ENCODE data around the gene TLCD1. TPM values are rescaled to one million over a fixed set of nuclear protein-coding genes. Genes with fewer than 3 reads are reported as not detected.
"Not testable (repeated sequence)": the region's sequence is repeated elsewhere in the genome, so short reads cannot be mapped to it uniquely, and the experiment has no call there.

The TLCD1 gene
- total RNA-seq, 1 experiment from 2014 or later, result 7.1 TPM

DNA sequence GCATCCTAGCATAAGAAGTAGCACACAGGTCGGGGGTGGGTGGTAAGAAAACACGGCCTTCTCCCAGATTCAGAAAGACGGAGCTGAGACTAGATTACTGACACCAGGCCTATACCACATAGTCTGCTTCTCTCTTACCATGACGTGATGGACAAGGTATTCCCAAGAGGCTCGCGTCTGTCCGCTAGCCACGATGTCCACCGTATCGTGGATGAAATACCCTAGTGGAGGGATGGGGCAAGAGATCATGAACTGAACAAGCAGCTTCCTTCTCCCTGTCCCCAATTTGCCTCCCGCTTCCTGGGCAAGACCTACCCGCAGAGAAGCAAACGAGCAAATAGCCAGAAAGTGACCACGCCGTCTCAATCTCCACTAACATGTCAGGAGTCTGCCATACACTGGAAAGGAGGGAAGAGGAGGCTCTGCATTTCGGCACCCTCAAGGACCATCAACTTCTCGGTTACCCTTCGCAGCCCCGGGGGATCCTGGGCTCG lies 820 bp downstream of the TLCD1 start:
- peaks cover 34% of the 10 kb centered on the region for H3K79me2 ChIP-seq (ENCODE audit: low read length)
- H3K27me3 ChIP-seq (ENCODE audit: low read length), result no peaks in the 10 kb centered on the region
- peak overlapping the region; percentile 96 for H3K4me2 ChIP-seq (ENCODE audit: low read length)
- BruUV-seq (replicated peaks), result TSS peak; percentile 30
- TF ChIP-seq EZH2 (IDR thresholded peaks at IDR 0.05; ENCODE audit: low read length, unreplicated experiment) (no peak), EZH2phosphoT487 (IDR thresholded peaks at IDR 0.05; ENCODE audit: borderline replicate concordance, low read length) (no peak)
- TF ChIP-seq, protein P1, sequence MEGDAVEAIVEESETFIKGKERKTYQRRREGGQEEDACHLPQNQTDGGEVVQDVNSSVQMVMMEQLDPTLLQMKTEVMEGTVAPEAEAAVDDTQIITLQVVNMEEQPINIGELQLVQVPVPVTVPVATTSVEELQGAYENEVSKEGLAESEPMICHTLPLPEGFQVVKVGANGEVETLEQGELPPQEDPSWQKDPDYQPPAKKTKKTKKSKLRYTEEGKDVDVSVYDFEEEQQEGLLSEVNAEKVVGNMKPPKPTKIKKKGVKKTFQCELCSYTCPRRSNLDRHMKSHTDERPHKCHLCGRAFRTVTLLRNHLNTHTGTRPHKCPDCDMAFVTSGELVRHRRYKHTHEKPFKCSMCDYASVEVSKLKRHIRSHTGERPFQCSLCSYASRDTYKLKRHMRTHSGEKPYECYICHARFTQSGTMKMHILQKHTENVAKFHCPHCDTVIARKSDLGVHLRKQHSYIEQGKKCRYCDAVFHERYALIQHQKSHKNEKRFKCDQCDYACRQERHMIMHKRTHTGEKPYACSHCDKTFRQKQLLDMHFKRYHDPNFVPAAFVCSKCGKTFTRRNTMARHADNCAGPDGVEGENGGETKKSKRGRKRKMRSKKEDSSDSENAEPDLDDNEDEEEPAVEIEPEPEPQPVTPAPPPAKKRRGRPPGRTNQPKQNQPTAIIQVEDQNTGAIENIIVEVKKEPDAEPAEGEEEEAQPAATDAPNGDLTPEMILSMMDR (conservative IDR thresholded peaks at IDR 0.05; ENCODE audit: low read depth, low read length), result no peak
- H3K4me1 ChIP-seq (ENCODE audit: insufficient read depth, low read length), result peaks cover 37% of the 10 kb centered on the region
- peaks cover 12% of the 10 kb centered on the region for H3F3A ChIP-seq (ENCODE audit: low read length, unreplicated experiment)
- H3K9me2 ChIP-seq (replicated peaks; ENCODE audit: low read length), result no peaks in the 10 kb centered on the region
- H3K9ac ChIP-seq (ENCODE audit: low read length), result peak overlapping the region; percentile 94
- ATAC-seq (no peak; the same call in 1 of the 2 replicates), DNase-seq (peak; percentile 30)
- CTCF ChIA-PET, result interaction anchor here (4.0 kb wide), 1 partner anchor 25 kb away, joined by 55 read pairs; no protein-coding TSS in a partner anchor
- no peak overlapping the region for H2AFZ ChIP-seq (ENCODE audit: low read length)
- POLR2A ChIA-PET (ENCODE audit: unreplicated experiment), result no interaction called here
- H4K20me1 ChIP-seq (ENCODE audit: low read length), result peaks cover 32% of the 10 kb centered on the region
- intact Hi-C loops (cut with micrococcal nuclease), result loop anchor here (10.0 kb wide), 1 partner anchor 180 kb away; the partner anchor contains the start of gene DHRS13
- H3K36me3 ChIP-seq (ENCODE audit: low read depth, low read length), result peaks cover 42% of the 10 kb centered on the region
- peak overlapping the region; percentile 74 for H3K27ac ChIP-seq (ENCODE audit: low read length)
- H3K4me3 ChIP-seq (ENCODE audit: low read length), result peak overlapping the region; percentile 60
- no peaks in the 10 kb centered on the region for H3K9me3 ChIP-seq (ENCODE audit: low read length)

DNA sequence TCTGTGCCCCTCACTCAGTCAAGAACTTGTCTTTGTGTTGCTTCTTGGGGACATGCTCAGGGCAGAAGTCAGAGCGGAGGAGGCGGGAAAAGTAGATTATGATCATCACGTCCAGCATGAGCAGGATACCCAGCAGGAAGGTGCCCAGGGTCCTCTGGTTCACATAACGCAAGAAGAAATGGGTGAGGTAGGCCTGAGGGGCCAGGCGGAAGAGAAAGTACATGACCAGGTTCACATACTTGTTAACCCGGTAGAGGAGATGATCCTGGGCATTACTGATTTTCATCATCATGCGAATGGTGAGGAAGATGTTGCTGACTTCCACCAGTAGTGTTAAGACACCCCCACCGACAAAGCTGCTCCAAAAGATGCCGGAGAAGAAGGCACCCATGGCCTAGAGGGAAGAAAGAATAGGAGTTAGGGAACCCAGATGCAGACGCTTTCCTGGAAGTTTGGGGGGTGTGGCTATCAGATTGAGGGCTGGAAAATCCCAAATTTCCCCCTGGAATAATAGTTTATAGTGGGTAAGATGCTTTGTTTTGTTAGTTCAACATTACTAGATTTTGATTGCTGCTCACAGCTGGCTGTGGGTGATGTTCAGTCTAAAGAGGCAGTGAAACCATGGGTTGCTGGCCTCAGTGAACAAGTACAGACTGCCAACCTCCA lies 1.4 kb downstream of the TLCD1 start:
- ChIA-PET CTCF (no interaction called here), POLR2A (ENCODE audit: unreplicated experiment) (no interaction called here)
- Histone ChIP-seq H3K9me3 (ENCODE audit: low read length) (no peaks in the 10 kb centered on the region), H3K79me2 (ENCODE audit: low read length) (peaks cover 38% of the 10 kb centered on the region), H3K9me2 (replicated peaks; ENCODE audit: low read length) (no peaks in the 10 kb centered on the region), H3F3A (ENCODE audit: low read length, unreplicated experiment) (peaks cover 12% of the 10 kb centered on the region), H3K4me3 (ENCODE audit: low read length) (peak overlapping the region; percentile 60), H3K36me3 (ENCODE audit: low read depth, low read length) (peaks cover 43% of the 10 kb centered on the region), H3K27ac (ENCODE audit: low read length) (no peak overlapping the region; the same call in 1 of the 2 replicates), H3K27me3 (ENCODE audit: low read length) (no peaks in the 10 kb centered on the region), H3K9ac (ENCODE audit: low read length) (no peak overlapping the region), H3K4me1 (ENCODE audit: insufficient read depth, low read length) (peaks cover 35% of the 10 kb centered on the region), H3K4me2 (ENCODE audit: low read length) (peak overlapping the region; percentile 96), H2AFZ (ENCODE audit: low read length) (no peak overlapping the region), H4K20me1 (ENCODE audit: low read length) (peaks cover 32% of the 10 kb centered on the region)
- DNase-seq (no peak), ATAC-seq (no peak)
- intact Hi-C loops (cut with micrococcal nuclease), result loop anchor here (10.0 kb wide), 1 partner anchor 180 kb away; the partner anchor contains the start of gene DHRS13
- BruUV-seq (replicated peaks), result no TSS peak
- TF ChIP-seq, protein P1 (conservative IDR thresholded peaks at IDR 0.05; ENCODE audit: low read depth, low read length), result no peak
- TF ChIP-seq EZH2phosphoT487 (IDR thresholded peaks at IDR 0.05; ENCODE audit: borderline replicate concordance, low read length), result no peak
- TF ChIP-seq EZH2 (IDR thresholded peaks at IDR 0.05; ENCODE audit: low read length, unreplicated experiment), result no peak

DNA sequence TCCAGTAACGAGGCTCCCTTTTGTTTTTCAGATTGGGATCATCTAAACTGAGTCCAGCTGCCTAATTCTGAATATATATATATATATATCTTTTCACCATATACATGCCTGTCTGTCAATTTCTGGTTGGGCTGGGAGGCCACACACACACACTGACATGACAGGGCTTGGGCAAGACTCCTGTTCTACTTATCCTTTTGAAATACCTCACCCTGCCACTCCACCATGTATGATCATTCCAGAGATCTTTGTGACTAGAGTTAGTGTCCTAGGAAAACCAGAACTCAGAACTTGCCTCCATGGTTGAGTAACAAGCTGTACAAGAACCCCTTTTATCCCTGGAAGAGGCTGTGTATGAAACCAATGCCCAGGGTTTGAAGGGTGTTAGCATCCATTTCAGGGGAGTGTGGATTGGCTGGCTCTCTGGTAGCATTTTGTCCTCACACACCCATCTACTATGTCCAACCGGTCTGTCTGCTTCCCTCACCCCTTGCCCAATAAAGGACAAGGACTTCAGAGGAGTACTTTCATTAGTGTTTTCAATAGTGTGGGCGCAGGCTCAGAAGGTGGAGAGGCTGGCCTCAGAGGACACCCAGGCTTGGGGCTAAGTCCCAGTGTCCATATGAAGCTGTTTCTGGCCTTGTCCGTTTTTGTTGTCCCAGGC lies 2.1 kb downstream of the TLCD1 start:
- Histone ChIP-seq H3K79me2 (ENCODE audit: low read length) (peaks cover 38% of the 10 kb centered on the region), H3K4me3 (ENCODE audit: low read length) (peak overlapping the region; percentile 40; the same call in 1 of the 2 replicates), H4K20me1 (ENCODE audit: low read length) (peaks cover 32% of the 10 kb centered on the region), H3K4me2 (ENCODE audit: low read length) (peak overlapping the region; percentile 96), H3K4me1 (ENCODE audit: insufficient read depth, low read length) (peaks cover 33% of the 10 kb centered on the region), H3K36me3 (ENCODE audit: low read depth, low read length) (peaks cover 43% of the 10 kb centered on the region), H3F3A (ENCODE audit: low read length, unreplicated experiment) (peaks cover 12% of the 10 kb centered on the region)
- DNase-seq; CTCF ChIA-PET; H3K27me3 ChIP-seq (ENCODE audit: low read length); ATAC-seq; H3K9ac ChIP-seq (ENCODE audit: low read length); H3K27ac ChIP-seq (ENCODE audit: low read length); H3K9me2 ChIP-seq (replicated peaks; ENCODE audit: low read length); POLR2A ChIA-PET (ENCODE audit: unreplicated experiment); H3K9me3 ChIP-seq (ENCODE audit: low read length); BruUV-seq (replicated peaks); H2AFZ ChIP-seq (ENCODE audit: low read length): not testable (repeated sequence)
- intact Hi-C loops (cut with micrococcal nuclease), result loop anchor here (10.0 kb wide), 1 partner anchor 181 kb away; the partner anchor contains the start of gene DHRS13

All from PC-3 (cell line).